AG09319 (cell line): Measurements from ENCODE around the gene ACOT4.

ENCODE experiments used
- DNase-seq: peaks from one replicate; pipeline ENCODE4 v3.0.0-alpha.2; 2010; ENCODE audit warnings: low read depth; ENCODE audit errors: extremely low read depth
- TF ChIP-seq, protein P1 (sequence below): IDR thresholded peaks from 2 replicates; pipeline ENCODE4 v1.5.1; 2011; ENCODE audit warnings: low read depth, mild to moderate bottlenecking, inconsistent platforms, low read length, moderate library complexity

Gene ACOT4

GRCh38 chr14:73612339-73613045 lies 20.8 kb downstream of the ACOT4 start, which contains the start of gene ACOT6:
Gene ACOT6, plus strand, starts transcription at chr14:73612517. Its CDS starts 55 bp downstream, at chr14:73612572.
- TF ChIP-seq, protein P1, sequence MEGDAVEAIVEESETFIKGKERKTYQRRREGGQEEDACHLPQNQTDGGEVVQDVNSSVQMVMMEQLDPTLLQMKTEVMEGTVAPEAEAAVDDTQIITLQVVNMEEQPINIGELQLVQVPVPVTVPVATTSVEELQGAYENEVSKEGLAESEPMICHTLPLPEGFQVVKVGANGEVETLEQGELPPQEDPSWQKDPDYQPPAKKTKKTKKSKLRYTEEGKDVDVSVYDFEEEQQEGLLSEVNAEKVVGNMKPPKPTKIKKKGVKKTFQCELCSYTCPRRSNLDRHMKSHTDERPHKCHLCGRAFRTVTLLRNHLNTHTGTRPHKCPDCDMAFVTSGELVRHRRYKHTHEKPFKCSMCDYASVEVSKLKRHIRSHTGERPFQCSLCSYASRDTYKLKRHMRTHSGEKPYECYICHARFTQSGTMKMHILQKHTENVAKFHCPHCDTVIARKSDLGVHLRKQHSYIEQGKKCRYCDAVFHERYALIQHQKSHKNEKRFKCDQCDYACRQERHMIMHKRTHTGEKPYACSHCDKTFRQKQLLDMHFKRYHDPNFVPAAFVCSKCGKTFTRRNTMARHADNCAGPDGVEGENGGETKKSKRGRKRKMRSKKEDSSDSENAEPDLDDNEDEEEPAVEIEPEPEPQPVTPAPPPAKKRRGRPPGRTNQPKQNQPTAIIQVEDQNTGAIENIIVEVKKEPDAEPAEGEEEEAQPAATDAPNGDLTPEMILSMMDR = no peak
- peak; percentile 20 for DNase-seq

DNA sequence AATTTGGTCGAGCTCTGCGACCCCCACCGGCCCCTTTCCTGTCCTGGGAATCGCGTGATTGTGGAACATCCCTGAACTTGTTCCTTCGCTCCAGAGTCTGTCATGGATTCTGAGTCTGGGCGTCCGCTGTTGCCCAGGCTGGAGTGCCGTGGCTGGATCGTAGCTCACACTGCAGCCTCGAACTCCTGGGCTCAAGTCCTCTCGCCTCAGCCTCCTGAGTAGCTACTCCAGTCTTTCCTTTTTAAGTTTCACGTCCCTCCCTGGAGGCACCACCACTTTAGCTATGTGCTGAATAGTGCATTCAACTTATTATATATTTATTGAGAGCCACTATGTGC lies 21.3 kb downstream of the ACOT4 start:
- no peak for DNase-seq
- TF ChIP-seq, protein P1 = no peak

- TF ChIP-seq, protein P1 = no peak
- DNase-seq = no peak
Measured at GRCh38 chr14:73613419-73613963, 21.8 kb downstream of the ACOT4 start.

- DNase-seq = no peak
- TF ChIP-seq, protein P1 = no peak
Measured at GRCh38 chr14:73616831-73617230, 25.2 kb downstream of the ACOT4 start.

- TF ChIP-seq, protein P1 = no peak
- no peak for DNase-seq
Measured at GRCh38 chr14:73619524-73619923, 27.9 kb downstream of the ACOT4 start.

DNA sequence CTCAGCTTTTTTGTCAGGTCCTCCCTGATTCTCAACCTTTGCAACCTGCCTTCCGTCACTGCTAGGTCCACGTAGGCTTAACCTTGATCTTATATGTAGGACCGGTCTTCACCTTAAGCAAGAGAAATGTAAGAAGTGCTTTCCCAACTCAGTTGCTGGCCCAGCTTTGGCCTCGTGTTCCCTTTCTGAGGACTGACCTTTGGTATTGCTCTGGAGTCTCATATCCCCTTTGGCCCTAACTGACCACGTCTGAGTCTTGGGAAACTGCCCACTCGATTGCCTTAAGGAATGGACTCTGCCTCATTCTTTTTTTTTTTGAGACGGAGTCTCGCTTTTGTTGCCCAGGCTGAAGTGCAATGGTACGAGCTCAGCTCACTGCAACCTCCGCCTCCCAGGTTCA lies 28.6 kb downstream of the ACOT4 start:
- TF ChIP-seq, protein P1 = no peak
- no peak for DNase-seq

GRCh38 chr14:73623504-73624054 lies 31.9 kb downstream of the ACOT4 start:
- no peak for DNase-seq
- TF ChIP-seq, protein P1 = no peak
